T1000 (cell line): ENCODE data around the gene IL17RB.

ENCODE experiments used
- DNase-seq: peaks from one replicate; lab custom pipeline; 2025; ENCODE audit warnings: mixed read lengths; lab: John Stamatoyannopoulos, UW

IL17RB gene

GRCh38 chr3:53833053-53833645, 13.2 kb upstream of the IL17RB start:
- DNase-seq = no peak

- DNase-seq = no peak
Observed at GRCh38 chr3:53833700-53834099, 12.7 kb upstream of the IL17RB start.

GRCh38 chr3:53834429-53835095, 11.8 kb upstream of the IL17RB start:
- no peak for DNase-seq

- no peak for DNase-seq
Observed at GRCh38 chr3:53835257-53835656, 11.1 kb upstream of the IL17RB start.

- no peak for DNase-seq
Observed at GRCh38 chr3:53836084-53836872, 10.1 kb upstream of the IL17RB start.

- DNase-seq = no peak
Observed at GRCh38 chr3:53837331-53837730, 9.0 kb upstream of the IL17RB start.

GRCh38 chr3:53841296-53841695, 5.1 kb upstream of the IL17RB start:
- DNase-seq = no peak

- DNase-seq = no peak
Observed at GRCh38 chr3:53842436-53843194, 3.8 kb upstream of the IL17RB start.

GRCh38 chr3:53843195-53844177, 2.9 kb upstream of the IL17RB start:
- DNase-seq = no peak

GRCh38 chr3:53844262-53845102, 1.9 kb upstream of the IL17RB start:
- no peak for DNase-seq

GRCh38 chr3:53845103-53845880, 1.1 kb upstream of the IL17RB start:
- no peak for DNase-seq

GRCh38 chr3:53845881-53846133, 561 bp upstream of the IL17RB start:
- DNase-seq = no peak

GRCh38 chr3:53846851-53847155, 435 bp downstream of the IL17RB start:
- no peak for DNase-seq

GRCh38 chr3:53849916-53850315, 3.5 kb downstream of the IL17RB start:
- DNase-seq = no peak

GRCh38 chr3:53850895-53851294, 4.5 kb downstream of the IL17RB start:
- no peak for DNase-seq

GRCh38 chr3:53856964-53857363, 10.6 kb downstream of the IL17RB start:
- DNase-seq = no peak

- no peak for DNase-seq
Observed at GRCh38 chr3:53858096-53858741, 11.9 kb downstream of the IL17RB start.

- no peak for DNase-seq
Observed at GRCh38 chr3:53859178-53859577, 12.8 kb downstream of the IL17RB start.

GRCh38 chr3:53860196-53860595, 13.8 kb downstream of the IL17RB start:
- DNase-seq = no peak
